Muscle of arm (tissue), 12 donors: ENCODE results near the gene C1QTNF1. TPM values are rescaled to one million over a fixed set of nuclear protein-coding genes. Genes with fewer than 3 reads are reported as not detected.
"Not testable (repeated sequence)": the region's sequence is repeated elsewhere in the genome, so short reads cannot be mapped to it uniquely, and the experiment has no call there.

ENCODE experiments used
- DNase-seq: peaks from one replicate; pipeline ENCODE4 v3.0.0-alpha.2; 2013
- polyA plus RNA-seq, 12 donors: library from polyadenylated mRNA; unstranded; fragments of 120-200 nt; gene quantifications; one replicate each; pipeline ENCODE4 v1.2.1, GENCODE V29; 2013; ENCODE audit not compliant: insufficient read length in 12 of 12

The C1QTNF1 gene
- polyA plus RNA-seq, 12 donors, result 2.9 to 16.4 (median 5.3) TPM; not detected in 2

- DNase-seq, result not testable (repeated sequence)
Observed at GRCh38 chr17:79021929-79022328, 2.0 kb upstream of the C1QTNF1 start.

GRCh38 chr17:79022507-79022991 is 1.4 kb upstream of the C1QTNF1 start:
- DNase-seq, result no peak

- no peak for DNase-seq
Observed at GRCh38 chr17:79023180-79023705, 726 bp upstream of the C1QTNF1 start.

DNA sequence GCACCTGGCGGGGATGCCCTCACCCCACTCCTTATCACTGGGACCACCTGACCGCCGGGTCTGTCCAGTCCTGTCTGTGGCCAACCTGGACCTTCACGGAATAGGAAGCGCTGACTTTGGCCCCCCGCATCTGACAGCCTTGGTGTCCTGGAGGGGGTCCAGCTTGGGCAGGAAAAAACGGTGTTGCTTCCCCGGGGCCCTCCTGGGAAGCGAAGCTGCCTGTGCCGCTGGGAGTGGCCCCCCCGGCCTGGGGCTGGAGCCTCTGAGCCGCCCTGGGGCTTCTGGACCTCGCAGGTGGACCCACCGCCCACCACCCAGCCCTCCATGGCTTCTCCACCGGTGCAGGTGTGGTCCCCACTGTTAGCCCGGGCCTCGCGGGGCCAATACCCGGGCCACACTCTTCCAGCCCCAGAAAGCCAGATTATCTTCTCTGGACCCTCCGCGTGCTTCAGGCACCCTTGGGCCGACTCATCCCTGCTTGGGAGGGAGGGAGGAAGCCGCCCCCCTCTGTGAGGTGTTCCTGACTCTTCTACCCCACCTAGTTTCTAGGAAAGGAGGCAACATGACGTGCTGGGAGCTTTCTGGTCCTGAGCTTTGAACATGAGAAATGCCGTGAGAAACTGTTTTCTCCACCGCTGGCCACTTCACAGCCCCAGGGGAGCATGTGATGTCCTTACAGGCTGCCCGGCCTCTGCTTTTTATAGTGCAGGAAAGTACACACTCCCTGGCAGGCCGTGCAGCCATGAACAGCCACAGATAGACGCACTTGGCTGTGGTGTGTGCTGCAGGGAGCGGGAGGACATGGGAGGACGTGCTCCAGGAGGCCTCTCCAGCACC is 1.1 kb downstream of the C1QTNF1 start:
- DNase-seq, result no peak

DNA sequence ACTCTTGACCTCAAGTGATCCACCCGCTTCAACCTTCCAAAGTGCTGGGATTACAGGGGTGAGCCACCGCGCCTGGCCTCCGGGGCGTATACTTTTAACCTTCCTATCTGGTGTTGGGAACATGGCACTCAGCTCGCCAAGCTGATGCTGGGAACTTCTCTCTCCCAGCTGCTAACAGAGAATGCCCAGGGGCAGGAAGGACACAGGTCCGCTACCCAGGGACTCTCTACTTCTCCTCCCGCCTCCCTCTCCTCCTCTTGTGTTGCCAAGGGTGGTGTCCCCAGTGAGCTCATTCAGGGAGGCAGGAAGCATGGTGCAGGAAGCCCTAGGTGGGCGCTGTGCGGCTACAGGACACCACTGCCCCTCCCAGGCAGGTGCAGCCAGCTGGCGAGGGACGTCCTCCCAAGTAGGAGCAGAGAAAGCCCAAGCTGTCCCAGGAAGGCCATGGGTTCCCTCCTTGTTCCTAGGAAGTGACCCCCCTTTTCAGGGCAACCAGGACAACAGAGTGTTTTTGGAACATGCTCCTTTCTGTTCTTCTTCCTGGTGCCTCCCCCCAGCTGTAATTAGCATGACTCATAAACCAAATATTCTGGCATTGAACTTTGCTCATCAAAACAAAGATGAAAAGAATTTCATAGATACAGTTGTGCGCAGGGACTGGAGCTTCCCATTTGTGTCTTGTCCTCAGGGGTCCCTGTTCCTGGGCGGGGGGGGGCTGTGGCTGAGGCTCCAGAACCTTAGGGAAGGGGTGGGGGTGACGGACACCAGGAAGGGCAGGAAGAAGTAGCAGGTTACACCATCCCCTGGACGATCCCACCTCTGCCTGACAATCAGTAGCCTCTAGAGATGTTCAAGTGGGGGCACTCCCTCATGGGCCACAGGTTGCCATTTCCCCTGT is 2.7 kb downstream of the C1QTNF1 start:
- DNase-seq, result no peak

DNA sequence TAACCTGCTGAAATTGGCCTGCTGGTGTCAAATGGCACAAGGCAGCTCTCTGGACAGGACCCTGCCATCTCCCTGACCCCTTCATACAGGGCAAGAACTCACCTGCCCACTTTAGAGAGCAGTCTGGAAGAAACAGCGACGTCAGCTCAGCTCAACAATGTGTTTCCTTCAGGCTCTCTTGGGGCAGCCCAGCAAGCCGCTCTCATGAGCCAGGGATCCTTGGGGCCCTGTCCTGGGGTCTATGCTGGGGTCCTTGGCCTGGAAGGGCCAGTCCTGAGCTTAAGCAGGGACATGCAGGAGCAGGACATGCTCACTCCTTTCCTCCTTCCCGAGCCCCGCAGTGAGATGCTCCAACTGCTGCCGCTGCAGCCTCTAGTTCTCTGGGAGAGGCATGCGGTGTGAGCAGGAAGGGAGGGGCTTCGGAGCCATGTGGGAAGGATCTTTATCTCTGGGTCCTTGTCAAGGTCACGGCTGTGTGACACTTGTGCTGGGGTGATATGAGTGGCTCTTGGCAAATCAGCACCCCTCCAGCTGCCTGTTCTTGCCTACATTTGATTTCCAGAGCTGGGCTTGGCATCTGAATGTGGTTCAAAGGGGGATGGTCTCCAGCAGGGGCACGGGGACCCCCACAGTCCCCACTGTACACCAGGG is 3.4 kb downstream of the C1QTNF1 start:
- DNase-seq, result no peak

- DNase-seq, result no peak
Observed at GRCh38 chr17:79027925-79028491, 4.0 kb downstream of the C1QTNF1 start.

GRCh38 chr17:79028496-79029326 is 4.7 kb downstream of the C1QTNF1 start:
- no peak for DNase-seq

GRCh38 chr17:79029327-79030009 is 5.5 kb downstream of the C1QTNF1 start:
- DNase-seq, result no peak

DNA sequence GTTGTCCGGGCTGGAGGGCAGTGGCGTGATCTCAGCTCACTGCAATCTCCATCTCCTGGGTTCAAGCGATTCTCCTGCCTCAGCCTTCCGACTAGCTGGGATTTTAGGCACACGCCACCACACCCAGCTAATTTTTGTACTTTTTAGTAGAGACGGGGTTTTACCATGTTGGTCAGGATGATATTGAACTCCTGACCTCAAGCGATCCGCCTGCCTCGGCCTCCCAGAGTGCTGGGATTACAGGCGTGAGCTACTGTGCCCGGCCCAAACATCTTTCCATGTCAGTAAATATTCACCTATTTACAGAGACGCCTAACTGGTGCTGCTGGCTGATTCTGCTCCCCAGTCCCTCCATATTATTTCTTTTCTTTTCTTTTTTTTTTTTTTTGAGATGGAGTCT is 6.7 kb downstream of the C1QTNF1 start:
- DNase-seq, result not testable (repeated sequence)

- no peak for DNase-seq
Observed at GRCh38 chr17:79031996-79032875, 8.3 kb downstream of the C1QTNF1 start.

GRCh38 chr17:79033046-79033616 is 9.2 kb downstream of the C1QTNF1 start:
- no peak for DNase-seq

GRCh38 chr17:79033741-79034501 is 10.0 kb downstream of the C1QTNF1 start:
- DNase-seq, result no peak

- no peak for DNase-seq
Observed at GRCh38 chr17:79034931-79035485, 11.0 kb downstream of the C1QTNF1 start.

GRCh38 chr17:79035686-79036085 is 11.7 kb downstream of the C1QTNF1 start:
- no peak for DNase-seq

DNA sequence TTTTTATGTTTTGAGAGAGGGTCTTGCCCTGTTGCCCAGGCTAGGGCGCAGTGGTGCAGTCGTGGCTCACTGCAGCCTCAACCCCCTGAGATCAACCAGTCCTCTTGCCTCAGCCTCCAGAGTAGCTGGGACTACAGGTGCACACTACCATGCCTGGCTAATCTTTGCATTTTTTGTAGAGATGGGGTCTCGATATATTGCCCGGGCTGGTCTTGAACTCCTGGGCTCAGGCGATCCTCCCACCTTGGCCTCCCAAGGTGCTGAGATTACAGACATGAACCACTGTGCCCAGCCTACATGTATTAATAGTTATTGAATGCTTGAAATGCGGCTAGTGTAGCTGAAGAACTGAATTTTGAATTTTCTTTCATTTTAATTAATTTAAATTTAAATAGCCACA is 12.2 kb downstream of the C1QTNF1 start:
- no peak for DNase-seq

- no peak for DNase-seq
Observed at GRCh38 chr17:79036596-79036995, 12.6 kb downstream of the C1QTNF1 start.
